Measurements from ENCODE around the gene LGR4. TPM values are rescaled to one million over a fixed set of nuclear protein-coding genes. Genes with fewer than 3 reads are reported as not detected.
"Not testable (repeated sequence)": the region's sequence is repeated elsewhere in the genome, so short reads cannot be mapped to it uniquely, and the experiment has no call there.

The LGR4 gene
- total RNA-seq, 2 donors from 2014 or later = 10.8 to 15.4 TPM

GRCh38 chr11:27331981-27332380, 140.6 kb downstream of the LGR4 start:
- intact Hi-C loops (cut with DNase I) = no loop called here
- DNase-seq (ENCODE audit: low spot score) = no peak

- intact Hi-C loops (cut with DNase I) = no loop called here
- DNase-seq (ENCODE audit: low spot score) = no peak
Measured at GRCh38 chr11:27330633-27331270, 141.8 kb downstream of the LGR4 start.

GRCh38 chr11:27329867-27330632, 142.5 kb downstream of the LGR4 start:
- DNase-seq (ENCODE audit: low spot score) = no peak
- intact Hi-C loops (cut with DNase I) = no loop called here

- intact Hi-C loops (cut with DNase I) = no loop called here
- no peak for DNase-seq (ENCODE audit: low spot score)
Measured at GRCh38 chr11:27328614-27329013, 144.0 kb downstream of the LGR4 start.

GRCh38 chr11:27327064-27327463, 145.5 kb downstream of the LGR4 start:
- DNase-seq (ENCODE audit: low spot score); intact Hi-C loops (cut with DNase I): not testable (repeated sequence)

GRCh38 chr11:27322196-27322595, 150.4 kb downstream of the LGR4 start:
- DNase-seq (ENCODE audit: low spot score); intact Hi-C loops (cut with DNase I): not testable (repeated sequence)

GRCh38 chr11:27321340-27321739, 151.2 kb downstream of the LGR4 start:
- DNase-seq (ENCODE audit: low spot score); intact Hi-C loops (cut with DNase I): not testable (repeated sequence)

GRCh38 chr11:27319072-27319471, 153.5 kb downstream of the LGR4 start:
- intact Hi-C loops (cut with DNase I) = no loop called here
- no peak for DNase-seq (ENCODE audit: low spot score)

GRCh38 chr11:27317751-27318150, 154.8 kb downstream of the LGR4 start:
- intact Hi-C loops (cut with DNase I) = no loop called here
- DNase-seq (ENCODE audit: low spot score) = no peak

Small RNAs within 50 kb of the gene (microRNA-seq; reads per million reads assigned to microRNA genes)
- 0 reads per million in 2 donors for gene MIR8087 (ENCODE audit: borderline microRNAs expressed in 2 of 2)

Other genes starting within 250 kb of the LGR4 start
- 1 to 10 TPM; 1.6 to 2.8 TPM for gene CCDC34, start 109.6 kb downstream of the LGR4 start, total RNA-seq
- gene LIN7C, start 34.0 kb upstream of the LGR4 start, total RNA-seq = 10 to 100 TPM; 33.6 to 37.1 TPM
- 10 to 100 TPM; 12.5 to 35.7 TPM for gene BDNF, start 227.7 kb upstream of the LGR4 start, total RNA-seq

Measured in posterior vena cava (tissue), 2 donors.